ENCODE results near the gene XRRA1.
A peak's percentile ranks its signal among the peaks of the same experiment; 100 is the strongest.
"Not testable (repeated sequence)": the region's sequence is repeated elsewhere in the genome, so short reads cannot be mapped to it uniquely, and the experiment has no call there.

XRRA1 gene

GRCh38 chr11:74948898-74949752, at the start of gene XRRA1, which contains the start of gene SPCS2:
Gene XRRA1, minus strand, starts transcription at chr11:74949091. Its CDS starts 8,213 bp downstream, at chr11:74940878.
Gene SPCS2, plus strand, starts transcription at chr11:74949266. Its CDS starts 20 bp downstream, at chr11:74949286.
- ATAC-seq (replicated peaks; ENCODE audit: extremely low read depth, poor library complexity, severe bottlenecking) (peak; percentile 99), DNase-seq (ENCODE audit: low spot score in 2 of 2) (peak; percentile 95 to 97)
- Mint-ChIP-seq H3K9me3 (no peaks in the 10 kb centered on the region), H3K4me3 (peak within 1 kb of the TSS; percentile 94), H3K4me1 (peaks cover 63% of the 10 kb centered on the region), H3K36me3 (ENCODE audit: insufficient read depth) (peaks cover 16% of the 10 kb centered on the region), H3K27me3 (no peaks in the 10 kb centered on the region), H3K27ac (ENCODE audit: low read depth) (peak within 1 kb of the TSS; percentile 96)

GRCh38 chr11:74992852-74993251, 44.0 kb upstream of the XRRA1 start:
- ATAC-seq (replicated peaks; ENCODE audit: extremely low read depth, poor library complexity, severe bottlenecking) (no peak), DNase-seq (ENCODE audit: low spot score in 2 of 2) (no peak)
- no peak overlapping the region for H3K27ac Mint-ChIP-seq (ENCODE audit: low read depth)
- peaks cover 10% of the 10 kb centered on the region for H3K36me3 Mint-ChIP-seq (ENCODE audit: insufficient read depth)
- no peaks in the 10 kb centered on the region for H3K27me3 Mint-ChIP-seq
- H3K4me3 Mint-ChIP-seq: no peak overlapping the region
- H3K4me1 Mint-ChIP-seq: peaks cover 26% of the 10 kb centered on the region
- H3K9me3 Mint-ChIP-seq: no peaks in the 10 kb centered on the region

- H3K4me3 Mint-ChIP-seq: no peak overlapping the region
- ATAC-seq (replicated peaks; ENCODE audit: extremely low read depth, poor library complexity, severe bottlenecking) (no peak), DNase-seq (ENCODE audit: low spot score in 2 of 2) (no peak)
- peaks cover 26% of the 10 kb centered on the region for H3K4me1 Mint-ChIP-seq
- peaks cover 8% of the 10 kb centered on the region for H3K36me3 Mint-ChIP-seq (ENCODE audit: insufficient read depth)
- H3K9me3 Mint-ChIP-seq: no peaks in the 10 kb centered on the region
- no peak overlapping the region for H3K27ac Mint-ChIP-seq (ENCODE audit: low read depth)
- H3K27me3 Mint-ChIP-seq: no peaks in the 10 kb centered on the region
Observed at GRCh38 chr11:74990941-74991340, 42.0 kb upstream of the XRRA1 start.

GRCh38 chr11:74990150-74990549, 41.3 kb upstream of the XRRA1 start:
- Mint-ChIP-seq H3K4me1 (peaks cover 26% of the 10 kb centered on the region), H3K4me3 (peak overlapping the region; percentile 1), H3K27ac (ENCODE audit: low read depth) (peak overlapping the region; percentile 73)
- H3K36me3 Mint-ChIP-seq (ENCODE audit: insufficient read depth); H3K27me3 Mint-ChIP-seq; H3K9me3 Mint-ChIP-seq; DNase-seq (ENCODE audit: low spot score in 2 of 2); ATAC-seq (replicated peaks; ENCODE audit: extremely low read depth, poor library complexity, severe bottlenecking): not testable (repeated sequence)

- DNase-seq (ENCODE audit: low spot score in 2 of 2) (no peak), ATAC-seq (replicated peaks; ENCODE audit: extremely low read depth, poor library complexity, severe bottlenecking) (no peak)
- H3K4me3 Mint-ChIP-seq: peak overlapping the region; percentile 91
- peak overlapping the region; percentile 73 for H3K27ac Mint-ChIP-seq (ENCODE audit: low read depth)
- no peaks in the 10 kb centered on the region for H3K27me3 Mint-ChIP-seq
- H3K4me1 Mint-ChIP-seq: peaks cover 26% of the 10 kb centered on the region
- H3K9me3 Mint-ChIP-seq: no peaks in the 10 kb centered on the region
- H3K36me3 Mint-ChIP-seq (ENCODE audit: insufficient read depth): peaks cover 5% of the 10 kb centered on the region
Observed at GRCh38 chr11:74989260-74989638, 40.4 kb upstream of the XRRA1 start.

GRCh38 chr11:74988541-74989259, 39.8 kb upstream of the XRRA1 start, which contains the start of gene NEU3:
Gene NEU3, plus strand, starts transcription at chr11:74988933. Its CDS starts 128 bp downstream, at chr11:74989061.
- Mint-ChIP-seq H3K27ac (ENCODE audit: low read depth) (peak within 1 kb of the TSS; percentile 73), H3K4me3 (peak within 1 kb of the TSS; percentile 91), H3K27me3 (no peaks in the 10 kb centered on the region), H3K4me1 (peaks cover 26% of the 10 kb centered on the region), H3K36me3 (ENCODE audit: insufficient read depth) (peaks cover 5% of the 10 kb centered on the region), H3K9me3 (no peaks in the 10 kb centered on the region)
- peak; percentile 99 for ATAC-seq (replicated peaks; ENCODE audit: extremely low read depth, poor library complexity, severe bottlenecking)
- peak; percentile 50 to 61 for DNase-seq (ENCODE audit: low spot score in 2 of 2)

GRCh38 chr11:74984730-74985129, 35.8 kb upstream of the XRRA1 start:
- H3K4me3 Mint-ChIP-seq: no peak overlapping the region
- peaks cover 8% of the 10 kb centered on the region for H3K36me3 Mint-ChIP-seq (ENCODE audit: insufficient read depth)
- no peak for DNase-seq (ENCODE audit: low spot score in 2 of 2)

GRCh38 chr11:74984070-74984469, 35.2 kb upstream of the XRRA1 start:
- no peaks in the 10 kb centered on the region for H3K9me3 Mint-ChIP-seq
- H3K36me3 Mint-ChIP-seq (ENCODE audit: insufficient read depth): peaks cover 11% of the 10 kb centered on the region
- no peak overlapping the region for H3K4me3 Mint-ChIP-seq
- no peak overlapping the region for H3K27ac Mint-ChIP-seq (ENCODE audit: low read depth)
- DNase-seq (ENCODE audit: low spot score in 2 of 2) (no peak), ATAC-seq (replicated peaks; ENCODE audit: extremely low read depth, poor library complexity, severe bottlenecking) (no peak)
- H3K27me3 Mint-ChIP-seq: no peaks in the 10 kb centered on the region
- H3K4me1 Mint-ChIP-seq: no peaks in the 10 kb centered on the region

More at GRCh38 chr11:74984730-74985129, 35.8 kb upstream of the XRRA1 start:
- Mint-ChIP-seq H3K9me3 (no peaks in the 10 kb centered on the region), H3K27me3 (no peaks in the 10 kb centered on the region), H3K27ac (ENCODE audit: low read depth) (no peak overlapping the region), H3K4me1 (peaks cover 6% of the 10 kb centered on the region)
- ATAC-seq (replicated peaks; ENCODE audit: extremely low read depth, poor library complexity, severe bottlenecking): no peak

- Mint-ChIP-seq H3K9me3 (no peaks in the 10 kb centered on the region), H3K4me1 (no peaks in the 10 kb centered on the region), H3K27me3 (no peaks in the 10 kb centered on the region), H3K27ac (ENCODE audit: low read depth) (peak overlapping the region; percentile 22), H3K36me3 (ENCODE audit: insufficient read depth) (peaks cover 14% of the 10 kb centered on the region), H3K4me3 (no peak overlapping the region)
- DNase-seq (ENCODE audit: low spot score in 2 of 2) (no peak), ATAC-seq (replicated peaks; ENCODE audit: extremely low read depth, poor library complexity, severe bottlenecking) (no peak)
Observed at GRCh38 chr11:74981888-74982287, 33.0 kb upstream of the XRRA1 start.

GRCh38 chr11:74980634-74981033, 31.7 kb upstream of the XRRA1 start:
- no peaks in the 10 kb centered on the region for H3K27me3 Mint-ChIP-seq
- ATAC-seq (replicated peaks; ENCODE audit: extremely low read depth, poor library complexity, severe bottlenecking) (no peak), DNase-seq (ENCODE audit: low spot score in 2 of 2) (no peak)
- H3K4me1 Mint-ChIP-seq: no peaks in the 10 kb centered on the region
- H3K27ac Mint-ChIP-seq (ENCODE audit: low read depth): no peak overlapping the region
- no peak overlapping the region for H3K4me3 Mint-ChIP-seq
- H3K9me3 Mint-ChIP-seq: no peaks in the 10 kb centered on the region
- peaks cover 21% of the 10 kb centered on the region for H3K36me3 Mint-ChIP-seq (ENCODE audit: insufficient read depth)

- no peaks in the 10 kb centered on the region for H3K9me3 Mint-ChIP-seq
- ATAC-seq (replicated peaks; ENCODE audit: extremely low read depth, poor library complexity, severe bottlenecking): no peak
- no peak overlapping the region for H3K4me3 Mint-ChIP-seq
- DNase-seq (ENCODE audit: low spot score in 2 of 2): no peak
- peaks cover 10% of the 10 kb centered on the region for H3K4me1 Mint-ChIP-seq
- H3K27ac Mint-ChIP-seq (ENCODE audit: low read depth): no peak overlapping the region
- no peaks in the 10 kb centered on the region for H3K27me3 Mint-ChIP-seq
- peaks cover 37% of the 10 kb centered on the region for H3K36me3 Mint-ChIP-seq (ENCODE audit: insufficient read depth)
Observed at GRCh38 chr11:74978041-74978440, 29.1 kb upstream of the XRRA1 start.

GRCh38 chr11:74971424-74971823, 22.5 kb upstream of the XRRA1 start:
- Mint-ChIP-seq H3K4me1 (peaks cover 10% of the 10 kb centered on the region), H3K27ac (ENCODE audit: low read depth) (no peak overlapping the region), H3K9me3 (no peaks in the 10 kb centered on the region), H3K36me3 (ENCODE audit: insufficient read depth) (peaks cover 43% of the 10 kb centered on the region), H3K4me3 (no peak overlapping the region), H3K27me3 (no peaks in the 10 kb centered on the region)
- DNase-seq (ENCODE audit: low spot score in 2 of 2): no peak
- ATAC-seq (replicated peaks; ENCODE audit: extremely low read depth, poor library complexity, severe bottlenecking): no peak
